Activated CD4-positive, alpha-beta memory T cell treated with anti-CD3 and anti-CD28 coated beads, Interleukin-2, amount 10 ng/mL, durations not matched to agents 7 days and 5 days (primary cell): ENCODE measurements around the gene LCN10. TPM values are rescaled to one million over a fixed set of nuclear protein-coding genes. Genes with fewer than 3 reads are reported as not detected.

Experiments used
- CTCF ChIA-PET: fragments of 350-600 bp; sonication (Branson Sonifier 250); formaldehyde crosslinking; loops from one replicate; lab custom pipeline; 2021; ENCODE audit warnings: antibody characterized with exemption, inconsistent platforms; lab: Charles Lee
- POLR2A ChIA-PET: fragments of 350-600 bp; sonication (Branson Sonifier 250); formaldehyde crosslinking; loops from one replicate; lab custom pipeline; 2021; ENCODE audit warnings: antibody characterized with exemption; lab: Charles Lee
- DNase-seq: peaks from one replicate; pipeline ENCODE4 v3.0.0-alpha.2; 2020
- H3K27ac Mint-ChIP-seq: one replicate; pipeline ENCODE4 v1.8.0; 2021; ENCODE audit warnings: mild to moderate bottlenecking, mixed read lengths
- H3K27me3 Mint-ChIP-seq: one replicate; pipeline ENCODE4 v1.8.0; 2021; ENCODE audit warnings: mixed read lengths
- H3K36me3 Mint-ChIP-seq: one replicate; pipeline ENCODE4 v1.8.0; 2021; ENCODE audit warnings: low read depth, mixed read lengths
- H3K4me1 Mint-ChIP-seq: one replicate; pipeline ENCODE4 v1.8.0; 2021; ENCODE audit warnings: mixed read lengths
- H3K4me3 Mint-ChIP-seq: one replicate; pipeline ENCODE4 v1.8.0; 2021; ENCODE audit warnings: mild to moderate bottlenecking, mixed read lengths
- H3K9me3 Mint-ChIP-seq: one replicate; pipeline ENCODE4 v1.8.0; 2021; ENCODE audit warnings: mixed read lengths
- total RNA-seq, 2 experiments: library from RNA; stranded (reverse); gene quantifications; one replicate each; pipeline ENCODE4 v1.2.3, GENCODE V29; 2021

Gene LCN10
- total RNA-seq, 2 experiments from 2014 or later, result not detected

GRCh38 chr9:136784997-136785361 lies 42.2 kb upstream of the LCN10 start:
- Mint-ChIP-seq H3K9me3 (no peaks in the 10 kb centered on the region), H3K27me3 (peaks cover 25% of the 10 kb centered on the region), H3K36me3 (no peaks in the 10 kb centered on the region), H3K27ac (no peak overlapping the region), H3K4me1 (peaks cover 23% of the 10 kb centered on the region), H3K4me3 (no peak overlapping the region)
- POLR2A ChIA-PET, result no interaction called here
- DNase-seq, result peak; percentile 41
- CTCF ChIA-PET, result interaction anchor here (1.6 kb wide), 1 partner anchor 250 kb away, joined by 9 read pairs; no protein-coding TSS in a partner anchor

DNA sequence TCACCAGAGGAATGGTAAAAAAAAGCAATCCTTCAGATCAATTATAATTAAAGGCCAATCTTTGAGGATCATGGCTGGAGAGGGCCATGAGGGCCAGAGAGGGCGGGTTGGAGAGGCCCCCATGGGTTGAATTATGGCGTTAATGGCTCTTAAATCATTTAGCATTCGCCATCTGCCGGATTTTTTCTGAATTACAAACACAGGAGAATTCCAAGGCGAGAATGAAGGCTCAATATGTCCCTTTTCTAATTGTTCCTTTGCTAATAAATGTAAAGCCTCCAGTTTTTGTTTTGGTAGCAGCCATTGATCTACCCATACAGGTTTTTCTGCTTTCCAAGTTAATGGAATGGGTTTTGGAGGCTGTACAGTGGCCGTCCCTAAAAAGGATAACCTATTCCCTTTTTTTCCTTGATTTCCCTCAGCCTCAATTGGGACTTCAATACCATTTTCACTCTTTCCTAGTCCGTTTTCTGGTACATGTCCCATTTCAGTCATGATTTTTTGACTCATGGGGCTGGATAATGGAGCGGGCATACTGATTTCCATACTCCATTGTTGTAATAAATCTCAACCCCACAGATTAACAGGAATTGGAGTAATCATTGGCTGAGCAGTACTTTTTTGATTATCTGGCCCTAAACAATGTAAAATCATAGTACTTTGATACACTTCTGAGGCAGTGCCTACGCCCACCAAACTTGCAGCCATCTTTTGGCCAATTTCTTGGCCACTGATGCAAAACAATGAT lies 41.7 kb upstream of the LCN10 start:
- H3K27ac Mint-ChIP-seq, result no peak overlapping the region
- H3K4me1 Mint-ChIP-seq, result peaks cover 23% of the 10 kb centered on the region
- H3K27me3 Mint-ChIP-seq, result peaks cover 29% of the 10 kb centered on the region
- H3K36me3 Mint-ChIP-seq, result no peaks in the 10 kb centered on the region
- no peaks in the 10 kb centered on the region for H3K9me3 Mint-ChIP-seq
- no peak for DNase-seq
- H3K4me3 Mint-ChIP-seq, result no peak overlapping the region
- POLR2A ChIA-PET, result no interaction called here
- CTCF ChIA-PET, result interaction anchor here (1.0 to 1.6 kb wide), 2 partner anchors 251 kb away, joined by 3 to 9 read pairs; no protein-coding TSS in a partner anchor

- H3K4me3 Mint-ChIP-seq, result no peak overlapping the region
- no peaks in the 10 kb centered on the region for H3K9me3 Mint-ChIP-seq
- no peaks in the 10 kb centered on the region for H3K36me3 Mint-ChIP-seq
- H3K27ac Mint-ChIP-seq, result no peak overlapping the region
- ChIA-PET POLR2A (no interaction called here), CTCF (interaction anchor here (1.1 kb wide), 1 partner anchor 31 kb away, joined by 3 read pairs; no protein-coding TSS in a partner anchor)
- H3K27me3 Mint-ChIP-seq, result peaks cover 46% of the 10 kb centered on the region
- DNase-seq, result no peak
- H3K4me1 Mint-ChIP-seq, result peaks cover 7% of the 10 kb centered on the region
These were observed 39.7 kb upstream of the LCN10 start for GRCh38 chr9:136782452-136782851.

DNA sequence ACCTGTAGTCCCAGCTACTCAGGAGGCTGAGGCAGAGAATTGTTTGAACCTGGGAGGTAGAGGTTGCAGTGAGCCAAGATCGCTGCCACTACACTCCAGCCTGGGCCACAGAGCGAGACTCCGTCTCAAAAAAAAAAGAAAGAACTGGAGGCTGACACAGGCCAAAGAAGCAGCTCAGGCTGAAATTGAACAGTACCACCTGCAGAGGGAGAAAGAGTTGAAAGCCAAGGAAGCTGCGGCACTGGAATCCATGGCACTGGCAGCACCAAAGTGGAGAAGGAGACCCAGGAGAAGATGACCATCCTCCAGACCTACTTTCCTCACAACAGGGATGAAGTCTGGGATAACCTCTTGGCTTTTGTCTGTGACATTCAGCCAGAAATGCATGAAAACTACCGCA lies 37.1 kb upstream of the LCN10 start:
- CTCF ChIA-PET, result interaction anchor here (3.6 to 4.9 kb wide), 2 partner anchors 7 to 13 kb away, joined by 20 to 22 read pairs; no protein-coding TSS in a partner anchor
- H3K36me3 Mint-ChIP-seq, result no peaks in the 10 kb centered on the region
- POLR2A ChIA-PET, result no interaction called here

DNA sequence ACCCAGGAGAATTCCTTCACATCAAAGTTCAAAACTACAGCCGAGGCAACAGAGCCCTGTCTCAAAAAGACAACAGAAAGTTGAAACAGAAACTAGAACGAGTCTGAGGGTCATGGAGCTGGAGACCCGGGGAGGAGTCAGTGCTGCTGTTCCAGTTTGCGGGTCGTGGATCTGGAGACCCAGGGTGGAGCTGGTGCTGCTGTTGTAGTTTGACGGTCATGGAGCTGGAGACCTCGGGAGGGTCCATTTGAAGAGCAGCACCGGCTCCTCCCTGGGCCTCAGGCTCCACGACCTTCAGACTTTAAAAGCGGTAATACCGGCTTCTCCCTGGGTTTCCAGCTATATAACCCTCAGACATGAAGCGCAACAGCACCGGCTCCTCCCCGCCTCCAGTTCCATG lies 34.6 kb upstream of the LCN10 start:
- Mint-ChIP-seq H3K36me3 (peaks cover 7% of the 10 kb centered on the region), H3K27ac (no peak overlapping the region), H3K4me3 (no peak overlapping the region), H3K9me3 (peaks cover 9% of the 10 kb centered on the region), H3K27me3 (peaks cover 41% of the 10 kb centered on the region), H3K4me1 (peaks cover 6% of the 10 kb centered on the region)
- POLR2A ChIA-PET, result interaction anchor here (0.8 to 1.1 kb wide), 2 partner anchors 12 to 47 kb away, joined by 3 read pairs; no protein-coding TSS in a partner anchor
- CTCF ChIA-PET, result interaction anchor here (0.8 to 4.9 kb wide), 5 partner anchors 10 to 354 kb away, joined by 3 to 22 read pairs (median 4); partner anchors contain the start of gene AJM1
- no peak for DNase-seq

More for the DNA sequence above, 37.1 kb upstream of the LCN10 start:
- peaks cover 46% of the 10 kb centered on the region for H3K27me3 Mint-ChIP-seq
- H3K4me3 Mint-ChIP-seq, result no peak overlapping the region
- DNase-seq, result no peak
- H3K4me1 Mint-ChIP-seq, result peaks cover 6% of the 10 kb centered on the region
- no peaks in the 10 kb centered on the region for H3K9me3 Mint-ChIP-seq
- H3K27ac Mint-ChIP-seq, result no peak overlapping the region

DNA sequence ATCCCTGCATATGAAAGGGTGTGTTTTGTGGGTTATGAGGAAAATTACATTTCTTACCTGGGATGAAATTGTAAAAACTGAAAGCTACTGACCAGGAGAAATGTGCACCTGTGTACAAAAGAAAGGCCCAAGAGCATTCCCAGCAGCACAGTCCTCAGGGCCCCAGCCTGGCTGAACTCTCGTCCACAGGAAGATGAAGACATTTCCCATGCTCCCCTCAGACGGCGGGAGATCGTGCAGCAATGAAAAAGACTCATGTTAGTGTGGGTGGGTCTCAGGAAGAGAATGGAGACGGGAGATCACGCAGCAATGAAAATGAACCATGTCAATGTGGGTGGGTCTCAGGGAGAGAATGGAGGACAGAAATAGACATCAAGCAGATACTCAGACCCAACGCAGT lies 34.2 kb upstream of the LCN10 start:
- H3K4me3 Mint-ChIP-seq, result no peak overlapping the region
- no peak for DNase-seq
- peaks cover 38% of the 10 kb centered on the region for H3K27me3 Mint-ChIP-seq
- POLR2A ChIA-PET, result interaction anchor here (0.8 to 1.1 kb wide), 2 partner anchors 11 to 47 kb away, joined by 3 read pairs; no protein-coding TSS in a partner anchor
- H3K36me3 Mint-ChIP-seq, result peaks cover 7% of the 10 kb centered on the region
- H3K9me3 Mint-ChIP-seq, result peaks cover 12% of the 10 kb centered on the region
- H3K27ac Mint-ChIP-seq, result no peak overlapping the region
- CTCF ChIA-PET, result interaction anchor here (1.0 to 4.9 kb wide), 4 partner anchors 10 to 355 kb away, joined by 3 to 22 read pairs (median 12); partner anchors contain the start of gene AJM1
- peaks cover 6% of the 10 kb centered on the region for H3K4me1 Mint-ChIP-seq

DNA sequence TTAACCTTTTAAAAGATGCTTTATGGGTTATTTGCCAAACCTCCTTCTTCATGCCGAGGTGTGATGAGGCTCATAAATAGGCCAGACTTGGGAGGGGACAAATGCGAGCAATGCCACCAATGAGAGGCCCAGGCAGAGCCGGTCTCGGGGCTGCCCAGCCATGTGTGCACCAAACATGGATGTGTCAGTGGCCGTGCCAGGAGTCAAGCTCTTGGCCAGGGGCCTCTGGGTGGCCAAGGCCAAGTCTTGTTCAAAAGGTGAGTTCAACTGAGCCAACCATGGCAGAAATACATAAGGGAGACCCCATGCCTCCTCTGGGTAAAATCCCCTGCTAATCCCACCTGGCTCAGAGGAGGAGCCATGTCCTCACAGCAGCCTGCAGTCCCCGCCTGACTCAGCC lies 32.5 kb upstream of the LCN10 start:
- DNase-seq, result no peak
- ChIA-PET POLR2A (interaction anchor here (1.2 kb wide), 1 partner anchor 24 kb away, joined by 3 read pairs; no protein-coding TSS in a partner anchor), CTCF (interaction anchor here (4.9 kb wide), 1 partner anchor 12 kb away, joined by 22 read pairs; no protein-coding TSS in a partner anchor)
- Mint-ChIP-seq H3K27ac (no peak overlapping the region), H3K9me3 (peaks cover 12% of the 10 kb centered on the region), H3K4me3 (no peak overlapping the region), H3K4me1 (peaks cover 6% of the 10 kb centered on the region), H3K27me3 (peaks cover 28% of the 10 kb centered on the region), H3K36me3 (peaks cover 7% of the 10 kb centered on the region)

- H3K36me3 Mint-ChIP-seq, result peaks cover 7% of the 10 kb centered on the region
- no peak for DNase-seq
- peaks cover 8% of the 10 kb centered on the region for H3K4me1 Mint-ChIP-seq
- H3K27ac Mint-ChIP-seq, result no peak overlapping the region
- H3K9me3 Mint-ChIP-seq, result peaks cover 12% of the 10 kb centered on the region
- CTCF ChIA-PET, result interaction anchor here (4.9 kb wide), 1 partner anchor 13 kb away, joined by 22 read pairs; no protein-coding TSS in a partner anchor
- peaks cover 22% of the 10 kb centered on the region for H3K27me3 Mint-ChIP-seq
- no peak overlapping the region for H3K4me3 Mint-ChIP-seq
- POLR2A ChIA-PET, result interaction anchor here (1.2 to 1.9 kb wide), 2 partner anchors 13 to 23 kb away, joined by 3 to 4 read pairs; no protein-coding TSS in a partner anchor
These were observed 31.8 kb upstream of the LCN10 start for GRCh38 chr9:136774416-136775045.

GRCh38 chr9:136773386-136774044 lies 30.8 kb upstream of the LCN10 start:
- H3K4me3 Mint-ChIP-seq, result no peak overlapping the region
- H3K9me3 Mint-ChIP-seq, result peaks cover 12% of the 10 kb centered on the region
- H3K4me1 Mint-ChIP-seq, result peaks cover 8% of the 10 kb centered on the region
- POLR2A ChIA-PET, result interaction anchor here (1.9 kb wide), 1 partner anchor 12 kb away, joined by 4 read pairs; no protein-coding TSS in a partner anchor
- H3K27ac Mint-ChIP-seq, result no peak overlapping the region
- DNase-seq, result peak; percentile 29
- peaks cover 7% of the 10 kb centered on the region for H3K36me3 Mint-ChIP-seq
- H3K27me3 Mint-ChIP-seq, result peaks cover 14% of the 10 kb centered on the region
- CTCF ChIA-PET, result no interaction called here

DNA sequence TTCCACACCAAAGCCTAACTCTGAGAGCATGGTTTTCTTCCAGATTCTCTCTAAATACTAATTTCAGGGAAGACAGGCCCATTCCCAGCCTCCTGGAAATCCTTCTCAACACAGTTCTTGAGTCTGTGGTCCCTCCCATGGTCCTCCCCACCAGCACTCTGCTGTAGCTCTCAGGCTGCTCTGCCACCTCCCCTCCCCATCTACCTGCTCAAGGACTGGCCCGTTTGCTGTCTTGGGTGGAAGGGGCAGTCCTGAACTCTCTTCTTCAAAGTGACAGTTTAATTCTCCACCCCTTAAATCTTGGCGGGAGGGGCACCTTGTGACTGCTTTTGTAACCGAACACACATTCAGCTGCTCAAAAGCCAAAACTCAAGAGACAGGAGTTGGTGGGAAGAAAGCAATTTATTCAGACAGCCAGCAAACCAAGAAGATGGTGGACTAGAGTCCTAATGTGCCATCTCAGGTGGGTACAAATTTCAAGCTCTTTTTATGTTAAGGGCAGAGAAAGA lies 29.2 kb upstream of the LCN10 start:
- Mint-ChIP-seq H3K4me3 (no peak overlapping the region), H3K27me3 (peaks cover 10% of the 10 kb centered on the region), H3K9me3 (peaks cover 12% of the 10 kb centered on the region), H3K4me1 (peaks cover 10% of the 10 kb centered on the region), H3K27ac (no peak overlapping the region), H3K36me3 (peaks cover 7% of the 10 kb centered on the region)
- DNase-seq, result no peak
- ChIA-PET CTCF (no interaction called here), POLR2A (no interaction called here)

DNA sequence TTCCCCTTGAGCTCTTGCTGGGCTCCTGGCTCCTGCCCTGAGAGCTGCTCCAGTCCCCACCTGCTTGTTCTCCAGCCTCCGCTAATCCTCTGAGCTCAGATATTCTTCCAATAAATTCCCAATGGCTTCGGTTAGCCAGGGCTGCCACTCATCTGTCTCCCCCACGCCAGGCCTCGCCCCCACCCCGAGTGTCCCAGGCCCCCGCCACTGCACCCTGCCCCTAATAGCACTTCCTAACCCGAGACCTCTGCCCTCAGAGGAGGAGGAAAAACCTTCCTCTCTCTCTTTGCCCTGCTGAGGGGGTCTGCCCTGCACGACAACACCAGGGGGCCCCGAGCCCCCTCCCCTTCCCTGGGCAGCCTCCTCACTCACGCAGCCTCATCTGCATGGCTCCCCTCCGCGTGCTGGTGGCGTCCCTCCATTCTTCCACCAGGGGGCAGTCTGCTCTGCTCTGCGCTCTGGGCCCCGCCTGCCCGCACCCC lies 27.0 kb upstream of the LCN10 start:
- CTCF ChIA-PET, result interaction anchor here (0.6 kb wide), 1 partner anchor 11 kb away, joined by 3 read pairs; no protein-coding TSS in a partner anchor
- peaks cover 16% of the 10 kb centered on the region for H3K4me1 Mint-ChIP-seq
- peak; percentile 63 for DNase-seq
- H3K4me3 Mint-ChIP-seq, result no peak overlapping the region
- H3K9me3 Mint-ChIP-seq, result peaks cover 12% of the 10 kb centered on the region
- H3K36me3 Mint-ChIP-seq, result peaks cover 7% of the 10 kb centered on the region
- peaks cover 10% of the 10 kb centered on the region for H3K27me3 Mint-ChIP-seq
- POLR2A ChIA-PET, result no interaction called here
- H3K27ac Mint-ChIP-seq, result no peak overlapping the region
